K562 (cell line): ENCODE results near the gene AJUBA. TPM values are rescaled to one million over a fixed set of nuclear protein-coding genes. Genes with fewer than 3 reads are reported as not detected.

Source experiments
- AFF4 ChIP-seq: sonication (generic); formaldehyde crosslinking; IDR thresholded peaks from 2 replicates; pipeline ENCODE4 v1.8.0; 2023; ENCODE audit warnings: mild to moderate bottlenecking, missing genetic modification reagents
- ARNT ChIP-seq, 2 experiments: fragments of 450-650 bp; IDR thresholded peaks; 2 replicates each; pipeline ENCODE4 v1.6.1; 2016; ENCODE audit warnings: mild to moderate bottlenecking in 1 of 2
- CEBPB ChIP-seq: fragments of 450-650 bp; IDR thresholded peaks from 2 replicates; pipeline ENCODE4 v1.6.1; 2016; ENCODE audit warnings: missing genetic modification characterization, missing compliant biosample characterization
- CHD1 ChIP-seq: fragments of 200-600 bp; sonication (generic); IDR thresholded peaks from one replicate; pipeline ENCODE4 v1.6.1; 2012; ENCODE audit warnings: mild to moderate bottlenecking, moderate library complexity, low read length, inconsistent platforms
- CTBP1 ChIP-seq: fragments of 450-650 bp; IDR thresholded peaks from 2 replicates; pipeline ENCODE4 v1.6.1; 2016; ENCODE audit warnings: borderline replicate concordance
- CXXC5 ChIP-seq: fragments of 250-450 bp; sonication (Bioruptor Pico); IDR thresholded peaks from 2 replicates; pipeline ENCODE4 v1.8.0; 2022; ENCODE audit warnings: inconsistent platforms, mild to moderate bottlenecking, moderate library complexity
- GATAD2A ChIP-seq: fragments of 450-650 bp; IDR thresholded peaks from 2 replicates; pipeline ENCODE4 v1.6.1; 2017
- JUND ChIP-seq, 2 experiments: IDR thresholded peaks; 2 replicates in 1 of 2; 3 replicates in 1 of 2; pipeline ENCODE4 v1.6.1; 2011; ENCODE audit warnings: borderline replicate concordance in 2 of 2, low read depth in 2 of 2, low read length in 2 of 2, improper control_type of control experiment in 1 of 2, missing biosample characterization in 1 of 2, missing genetic modification characterization in 1 of 2, missing genetic modification reagents in 1 of 2
- L3MBTL2 ChIP-seq: fragments of 450-650 bp; IDR thresholded peaks from 2 replicates; pipeline ENCODE4 v1.6.1; 2016; ENCODE audit warnings: mild to moderate bottlenecking, moderate library complexity
- MEF2A ChIP-seq: IDR thresholded peaks from 2 replicates; pipeline ENCODE4 v1.6.1; 2011; ENCODE audit warnings: low read depth, mild to moderate bottlenecking, low read length, moderate library complexity; ENCODE audit not compliant: control insufficient read depth
- NEUROD1 ChIP-seq: fragments of 150-350 bp; IDR thresholded peaks from 2 replicates; pipeline ENCODE4 v1.6.1; 2014; ENCODE audit warnings: borderline replicate concordance, low read length, low read depth; ENCODE audit not compliant: partially characterized antibody
- NR4A1 ChIP-seq, 2 experiments: fragments of 250-450 bp in 1 of 2; fragments of 450-650 bp in 1 of 2; sonication (Bioruptor Pico) in 1 of 2; IDR thresholded peaks; 2 replicates each; pipeline versions ENCODE4 v1.4.0 to v1.6.1; 2016 to 2020; ENCODE audit warnings: mild to moderate bottlenecking in 2 of 2, missing compliant biosample characterization in 1 of 2, missing genetic modification characterization in 1 of 2, moderate library complexity in 1 of 2
- POLR2AphosphoS5 ChIP-seq: IDR thresholded peaks from 2 replicates; pipeline ENCODE4 v1.6.1; 2011; ENCODE audit warnings: mild to moderate bottlenecking, low read depth, low read length, moderate library complexity; ENCODE audit not compliant: control insufficient read depth, insufficient read depth
- RBBP5 ChIP-seq: fragments of 200-600 bp; sonication (generic); IDR thresholded peaks from 2 replicates; pipeline ENCODE4 v1.6.1; 2012; ENCODE audit warnings: borderline replicate concordance, mild to moderate bottlenecking, low read length, control low read depth, inconsistent platforms; ENCODE audit not compliant: insufficient read depth, poor library complexity, severe bottlenecking
- RBM15 ChIP-seq: fragments of 200-400 bp; formaldehyde crosslinking; IDR thresholded peaks from 2 replicates; pipeline ENCODE4 v1.6.1; 2018; ENCODE audit warnings: mild to moderate bottlenecking, low read length, moderate library complexity; ENCODE audit not compliant: insufficient read depth
- SUPT5H ChIP-seq: fragments of 450-650 bp; IDR thresholded peaks from 2 replicates; pipeline ENCODE4 v1.6.1; 2016
- TFE3 ChIP-seq: fragments of 450-650 bp; formaldehyde crosslinking; IDR thresholded peaks from 2 replicates; pipeline ENCODE4 v1.4.0; 2020; ENCODE audit warnings: mild to moderate bottlenecking, mixed read lengths
- ZFP36 ChIP-seq: fragments of 150-350 bp; IDR thresholded peaks from 2 replicates; pipeline ENCODE4 v1.6.1; 2018; ENCODE audit warnings: low read length, low read depth; ENCODE audit not compliant: partially characterized antibody
- ZNF324 ChIP-seq: fragments of 250-450 bp; sonication (Bioruptor Pico); IDR thresholded peaks from 2 replicates; pipeline ENCODE4 v1.4.0; 2020; ENCODE audit warnings: mild to moderate bottlenecking
- ZNF75A ChIP-seq: fragments of 450-650 bp; formaldehyde crosslinking; IDR thresholded peaks from 2 replicates; pipeline ENCODE4 v1.4.0; 2020; ENCODE audit warnings: mild to moderate bottlenecking
- ZNF766 ChIP-seq: fragments of 200-800 bp; sonication (Bioruptor generic); conservative IDR thresholded peaks from 2 replicates; pipeline ENCODE4 v1.6.1; 2016; ENCODE audit warnings: missing genetic modification characterization, missing compliant biosample characterization
- polyA plus RNA-seq, 8 experiments: library from polyadenylated mRNA; depleted of rRNA in 4 of 8; stranded (reverse) in 5 of 8; unstranded in 3 of 8; fragments of >200 nt; fragmentation: Nextera tagmentation in 2 of 8; fragmentation: Illumina TruSeq in 1 of 8; extraction: Ambion mirVana in 2 of 8; extraction: Trizol in 1 of 8; gene quantifications; 2 replicates each; pipeline versions ENCODE4 v1.2.1 to v1.2.3, GENCODE V29; 2011 to 2014; ENCODE audit warnings: inconsistent platforms in 1 of 8, missing spikeins in 1 of 8
- total RNA-seq, 7 experiments: library from RNA; depleted of rRNA in 6 of 7; stranded (reverse); fragments of >200 nt in 6 of 7; fragmentation: Illumina TruSeq in 2 of 7; extraction: Trizol in 2 of 7; gene quantifications; 2 replicates each; pipeline versions ENCODE4 v1.2.1 to v1.2.3, GENCODE V29; 2011 to 2021; ENCODE audit warnings: low replicate concordance in 1 of 7

Gene AJUBA
- total and polyA plus RNA-seq, 9 of the 15 experiments (the other 6 are each of a cell fraction or from before 2014, with no cell fraction given): 0.73 to 4.7 (median 2.8) TPM

DNA sequence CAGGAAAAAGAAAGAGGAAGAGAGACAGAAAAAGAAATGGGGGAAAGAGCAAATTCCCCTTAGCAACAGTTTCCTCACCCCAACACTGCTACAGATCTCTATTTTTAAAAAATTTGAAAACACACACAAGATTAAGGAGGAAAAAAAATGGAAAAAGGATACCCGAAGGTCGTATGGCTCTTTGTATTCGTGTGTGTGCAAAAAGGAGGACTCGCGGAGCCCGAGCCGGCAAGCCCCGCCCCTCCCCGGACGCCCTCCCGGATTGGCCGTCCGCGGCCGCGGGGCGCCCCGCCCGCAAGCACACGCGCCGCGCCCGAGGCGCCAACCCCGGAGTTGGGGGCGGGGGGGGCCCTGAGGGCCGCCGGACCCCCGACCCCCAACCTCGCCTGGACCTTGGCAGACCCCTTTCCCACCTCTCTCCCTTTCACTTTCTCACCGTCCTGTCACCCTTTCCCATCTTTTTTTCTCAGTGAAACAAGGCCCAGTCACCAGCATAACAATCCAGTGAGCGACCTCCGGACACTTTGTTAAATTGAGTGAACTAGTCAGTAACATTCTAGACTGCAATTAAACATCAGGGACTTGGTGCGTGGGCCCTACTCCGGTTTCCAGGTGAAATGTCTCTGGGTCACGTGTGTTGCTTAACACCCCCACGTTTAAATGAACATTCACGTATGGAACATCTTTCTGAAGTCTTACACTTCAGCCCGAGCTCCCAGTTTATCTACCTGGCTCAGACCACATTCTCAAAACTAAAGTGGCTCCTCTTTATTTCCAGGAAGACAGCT lies 27.8 kb upstream of the AJUBA start, which contains the start of gene C14orf93 (continued):
- TF ChIP-seq NEUROD1 (no peak), CTBP1 (peak; percentile 59; the same call in 1 of the 2 replicates), ZNF766 (CRISPR knock-in tag) (0 out of 2 replicates have a peak, but pooled peaks have one; percentile 22), AFF4 (CRISPR knock-in tag) (0 out of 2 replicates have a peak, but pooled peaks have one; percentile 21), ARNT (IDR thresholded peaks at IDR 0.05) (peak in 1 of 2 experiments; percentile 41; a peak in 3 of 4 replicates), RBBP5 (peak; percentile 68), CHD1 (peak; percentile 61), ZNF75A (CRISPR knock-in tag) (no peak), MEF2A (0 out of 2 replicates have a peak, but pooled peaks have one; percentile 22), RBM15 (no peak), CEBPB (peak; percentile 57; the same call in 1 of the 2 replicates), TFE3 (CRISPR knock-in tag) (peak; percentile 72), ZFP36 (peak; percentile 13), NR4A1 (CRISPR knock-in tag; IDR thresholded peaks at IDR 0.05) (no peak), NR4A1 (tag; IDR thresholded peaks at IDR 0.05) (peak; percentile 80), GATAD2A (peak; percentile 59; the same call in 1 of the 2 replicates), L3MBTL2 (peak; percentile 85), POLR2AphosphoS5 (peak; percentile 44), ZNF324 (CRISPR knock-in tag) (no peak), SUPT5H (peak; percentile 68), CXXC5 (CRISPR knock-in tag) (peak; percentile 72), JUND (IDR thresholded peaks at IDR 0.05; ENCODE audit: borderline replicate concordance, low read depth, low read length) (0 out of 2 replicates have a peak, but pooled peaks have one; percentile 0), JUND (tag; IDR thresholded peaks at IDR 0.05; ENCODE audit: borderline replicate concordance, low read depth, low read length) (no peak)
